Left lung (tissue), 10 donors: ENCODE data around the gene OSBPL1A. TPM values are rescaled to one million over a fixed set of nuclear protein-coding genes. Genes with fewer than 3 reads are reported as not detected.

Experiments
- ATAC-seq: fragments of 200-7000 bp; cut with Tn5 transposase; one replicate; pipeline ENCODE4 v1.9.1; 2020; ENCODE audit warnings: moderate library complexity
- DNase-seq, 4 donors: peaks; one replicate each; pipeline ENCODE4 v3.0.0-alpha.2; 2013 to 2020
- H3K27ac ChIP-seq, 2 donors: fragments of 200-600 bp; sonication (generic) in 1 of 2; one replicate each; pipeline versions ENCODE4 v1.5.0 to v1.8.0; 2020 to 2021
- H3K27me3 ChIP-seq, 2 donors: fragments of 200-600 bp; sonication (generic) in 1 of 2; one replicate each; pipeline versions ENCODE4 v1.5.0 to v1.8.0; 2020 to 2021
- H3K36me3 ChIP-seq, 2 donors: fragments of 200-600 bp; sonication (generic) in 1 of 2; one replicate each; pipeline versions ENCODE4 v1.5.0 to v1.8.0; 2020 to 2021
- H3K4me1 ChIP-seq, 2 donors: fragments of 200-600 bp; one replicate each; pipeline ENCODE4 v1.8.0; 2021
- H3K4me3 ChIP-seq, 2 donors: fragments of 200-600 bp; sonication (generic) in 1 of 2; one replicate each; pipeline versions ENCODE4 v1.5.0 to v1.8.0; 2020 to 2021; ENCODE audit warnings: mild to moderate bottlenecking in 1 of 2
- H3K9me3 ChIP-seq, 2 donors: fragments of 200-600 bp; sonication (generic) in 1 of 2; one replicate each; pipeline versions ENCODE4 v1.5.0 to v1.8.0; 2020 to 2021
- CTCF ChIP-seq, 2 donors: fragments of 200-600 bp; sonication (generic) in 1 of 2; IDR thresholded peaks; one replicate each; pipeline versions ENCODE4 v1.5.0 to v1.8.0; 2021; ENCODE audit warnings: antibody characterized with exemption in 2 of 2
- intact Hi-C, 2 donors: fragments of 100-400 bp; cut with DNase I; formaldehyde crosslinking; loops; one replicate each; pipeline versions ENCODE4 v1.11.2 to v1.14.2; 2022
- polyA plus RNA-seq, 6 donors: library from polyadenylated mRNA; unstranded; fragments of 120-200 nt; gene quantifications; one replicate each; pipeline ENCODE4 v1.2.1, GENCODE V29; 2013; ENCODE audit not compliant: insufficient read length in 6 of 6
- total RNA-seq, 2 donors: library from RNA; stranded (reverse); fragmentation: NEBNext Ultra II Directional; extraction: Animal tissue kit (Norgen Biotek cat#: 25700); gene quantifications; one replicate each; pipeline ENCODE4 v1.2.1, GENCODE V29; 2021
- donor health status: DM: no; HTN: yes; CAD: no.
- donor health status: DM: no; HTN: no; CAD: no.

Gene OSBPL1A
- total and polyA plus RNA-seq, 8 donors: 29.6 to 65.7 (median 55.1) TPM

- DNase-seq: no peak
Measured at GRCh38 chr18:24181806-24182205, 215.8 kb downstream of the OSBPL1A start.

GRCh38 chr18:24180048-24180447 lies 217.6 kb downstream of the OSBPL1A start:
- ATAC-seq (no peak), DNase-seq (no peak)
- Histone ChIP-seq H3K27ac (no peak overlapping the region), H3K9me3 (no peaks in the 10 kb centered on the region), H3K36me3 (peaks cover 0 to 6% of the 10 kb centered on the region in 2 donors), H3K4me1 (no peaks in the 10 kb centered on the region), H3K27me3 (no peaks in the 10 kb centered on the region), H3K4me3 (no peak overlapping the region)
- no peak for TF ChIP-seq CTCF (IDR thresholded peaks at IDR 0.05)
- intact Hi-C loops: no loop called here

More at GRCh38 chr18:24181806-24182205, 215.8 kb downstream of the OSBPL1A start:
- Histone ChIP-seq H3K27ac (no peak overlapping the region), H3K4me3 (no peak overlapping the region), H3K9me3 (no peaks in the 10 kb centered on the region), H3K27me3 (no peaks in the 10 kb centered on the region), H3K4me1 (peaks cover 0 to under 1% of the 10 kb centered on the region in 2 donors), H3K36me3 (peaks cover 0 to 6% of the 10 kb centered on the region in 2 donors)
- ATAC-seq: no peak
- intact Hi-C loops: no loop called here
- no peak for TF ChIP-seq CTCF (IDR thresholded peaks at IDR 0.05)

- no peaks in the 10 kb centered on the region for H3K27me3 ChIP-seq
- no peak overlapping the region for H3K27ac ChIP-seq
- H3K36me3 ChIP-seq: peaks cover 0 to 16% of the 10 kb centered on the region in 2 donors
- no peak overlapping the region for H3K4me3 ChIP-seq
- intact Hi-C loops: no loop called here
- DNase-seq (no peak), ATAC-seq (no peak)
- no peaks in the 10 kb centered on the region for H3K9me3 ChIP-seq
- TF ChIP-seq CTCF (IDR thresholded peaks at IDR 0.05): no peak
- no peaks in the 10 kb centered on the region for H3K4me1 ChIP-seq
Measured at GRCh38 chr18:24177499-24178133, 220.0 kb downstream of the OSBPL1A start.

- intact Hi-C loops: no loop called here
- peak; percentile 53 to 65 for TF ChIP-seq CTCF (IDR thresholded peaks at IDR 0.05)
Measured at GRCh38 chr18:24176727-24177416, 220.8 kb downstream of the OSBPL1A start.

GRCh38 chr18:24173997-24174396 lies 223.6 kb downstream of the OSBPL1A start:
- DNase-seq (no peak), ATAC-seq (no peak)
- no peak for TF ChIP-seq CTCF (IDR thresholded peaks at IDR 0.05)
- H3K4me3 ChIP-seq: no peak overlapping the region
- no peak overlapping the region for H3K27ac ChIP-seq
- no peaks in the 10 kb centered on the region for H3K9me3 ChIP-seq
- intact Hi-C loops: no loop called here
- no peaks in the 10 kb centered on the region for H3K27me3 ChIP-seq
- H3K36me3 ChIP-seq: peaks cover 0 to 14% of the 10 kb centered on the region in 2 donors
- no peaks in the 10 kb centered on the region for H3K4me1 ChIP-seq

More at GRCh38 chr18:24176727-24177416, 220.8 kb downstream of the OSBPL1A start:
- H3K27ac ChIP-seq: no peak overlapping the region
- H3K27me3 ChIP-seq: no peaks in the 10 kb centered on the region
- H3K4me1 ChIP-seq: no peaks in the 10 kb centered on the region
- DNase-seq: peak in 3 of 4 donors; percentile 31 to 60 (median 35)
- ATAC-seq: peak; percentile 86
- H3K36me3 ChIP-seq: peaks cover 0 to 16% of the 10 kb centered on the region in 2 donors
- H3K4me3 ChIP-seq: no peak overlapping the region
- no peaks in the 10 kb centered on the region for H3K9me3 ChIP-seq
